ENCODE measurements around the gene C1orf116.

C1orf116 gene

DNA sequence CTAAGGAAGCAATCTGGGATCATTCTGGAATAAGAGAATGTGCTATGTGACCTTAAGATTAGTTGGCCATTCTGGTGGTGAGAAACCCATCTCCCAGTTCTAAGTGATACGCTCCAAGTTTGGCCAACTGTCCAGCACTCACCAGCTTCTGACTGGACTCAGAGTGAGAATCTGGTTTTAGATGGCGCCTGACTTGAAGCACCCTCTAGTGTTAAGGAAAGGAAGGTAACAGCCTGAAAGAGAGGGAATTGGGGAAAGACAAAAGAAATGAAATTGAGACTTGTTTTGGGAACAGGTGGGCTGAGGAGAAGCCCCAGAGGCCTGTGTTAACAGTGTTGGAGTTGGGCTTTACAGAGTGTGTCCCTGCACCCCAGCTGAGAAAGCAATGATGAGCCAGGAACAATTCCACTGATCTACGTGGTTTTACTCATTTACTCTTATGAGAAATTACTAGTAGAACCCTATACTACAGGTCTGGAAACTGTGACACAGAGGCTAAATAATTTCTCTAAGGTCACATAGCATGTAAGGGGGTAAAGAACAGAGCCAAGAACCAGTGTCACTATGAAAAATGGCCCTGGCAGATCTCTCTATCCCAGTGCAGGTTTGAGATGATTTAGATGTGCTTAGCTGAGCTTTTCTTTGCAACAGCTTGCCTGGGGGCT, 53.0 kb downstream of the C1orf116 start:
- Histone ChIP-seq H3K9ac (peak overlapping the region; percentile 25; the same call in 1 of the 2 replicates), H4K20me1 (no peaks in the 10 kb centered on the region), H3K36me3 (no peaks in the 10 kb centered on the region), H3K9me3 (no peaks in the 10 kb centered on the region), H3K4me1 (peaks cover 16% of the 10 kb centered on the region), H3K4me3 (no peak overlapping the region), H3K27ac (no peak overlapping the region), H3K4me2 (peak overlapping the region; percentile 43), H3K27me3 (no peaks in the 10 kb centered on the region)
- TF ChIP-seq Cebpa-rat (IDR thresholded peaks at IDR 0.05) = no peak

- Histone ChIP-seq H3K9me3 (no peaks in the 10 kb centered on the region), H3K27me3 (no peaks in the 10 kb centered on the region), H3K36me3 (no peaks in the 10 kb centered on the region), H3K4me1 (peaks cover 16% of the 10 kb centered on the region), H4K20me1 (no peaks in the 10 kb centered on the region), H3K4me2 (no peak overlapping the region), H3K27ac (no peak overlapping the region), H3K4me3 (no peak overlapping the region), H3K9ac (no peak overlapping the region)
- no peak for TF ChIP-seq Cebpa-rat (IDR thresholded peaks at IDR 0.05)
Measured at GRCh38 chr1:206978259-206978658, 54.3 kb downstream of the C1orf116 start.

DNA sequence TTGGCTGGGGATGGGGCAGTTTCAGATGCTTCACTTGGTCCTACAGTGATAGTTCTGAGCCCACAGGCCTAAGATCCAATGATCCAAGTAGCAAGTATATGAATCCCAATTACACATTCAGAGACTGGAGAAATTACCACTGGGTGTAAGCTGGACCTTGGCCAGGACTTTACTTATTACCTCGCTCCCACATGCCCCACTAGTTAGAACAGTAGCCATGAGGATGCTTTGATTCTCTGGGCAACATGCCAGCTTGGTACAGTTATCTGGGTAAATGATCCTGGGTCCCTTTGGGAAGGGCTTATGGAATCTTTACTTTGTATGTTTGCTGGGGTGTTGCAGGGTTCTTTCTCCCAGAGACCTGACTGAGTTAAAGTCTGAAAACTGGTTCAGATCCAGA, 57.2 kb downstream of the C1orf116 start:
- no peak for TF ChIP-seq Cebpa-rat (IDR thresholded peaks at IDR 0.05)
- no peaks in the 10 kb centered on the region for H3K27me3 ChIP-seq
- no peaks in the 10 kb centered on the region for H3K9me3 ChIP-seq

DNA sequence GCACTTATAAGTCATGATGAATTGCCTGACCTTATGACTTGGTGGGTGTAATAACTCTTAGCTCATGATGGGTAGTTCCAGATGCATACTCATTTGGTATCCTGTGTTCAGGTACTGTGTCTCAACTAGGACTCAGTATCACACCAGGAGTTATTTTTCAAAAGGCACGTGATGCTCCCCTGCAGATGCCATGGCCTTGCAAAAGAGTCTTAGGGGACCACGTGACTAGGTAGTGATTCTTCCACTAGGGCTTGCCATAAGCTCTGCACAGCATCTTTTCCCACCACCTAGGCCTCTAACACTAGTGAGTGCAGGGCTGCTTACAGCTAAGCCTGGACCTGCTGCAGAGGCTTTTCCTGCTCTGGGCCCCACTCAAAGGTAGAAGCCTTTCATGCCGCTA, 58.4 kb downstream of the C1orf116 start:
- Histone ChIP-seq H4K20me1 (no peaks in the 10 kb centered on the region), H3K9ac (no peak overlapping the region), H3K27me3 (no peaks in the 10 kb centered on the region), H3K9me3 (no peaks in the 10 kb centered on the region), H3K27ac (no peak overlapping the region), H3K36me3 (no peaks in the 10 kb centered on the region), H3K4me3 (no peak overlapping the region), H3K4me2 (no peak overlapping the region), H3K4me1 (peaks cover 6% of the 10 kb centered on the region; the same call in 1 of the 2 replicates)
- TF ChIP-seq Cebpa-rat (IDR thresholded peaks at IDR 0.05) = no peak

More for the DNA sequence above, 57.2 kb downstream of the C1orf116 start:
- Histone ChIP-seq H3K27ac (no peak overlapping the region), H3K4me3 (no peak overlapping the region), H4K20me1 (no peaks in the 10 kb centered on the region), H3K36me3 (no peaks in the 10 kb centered on the region), H3K9ac (no peak overlapping the region), H3K4me1 (peaks cover 14% of the 10 kb centered on the region), H3K4me2 (no peak overlapping the region)

DNA sequence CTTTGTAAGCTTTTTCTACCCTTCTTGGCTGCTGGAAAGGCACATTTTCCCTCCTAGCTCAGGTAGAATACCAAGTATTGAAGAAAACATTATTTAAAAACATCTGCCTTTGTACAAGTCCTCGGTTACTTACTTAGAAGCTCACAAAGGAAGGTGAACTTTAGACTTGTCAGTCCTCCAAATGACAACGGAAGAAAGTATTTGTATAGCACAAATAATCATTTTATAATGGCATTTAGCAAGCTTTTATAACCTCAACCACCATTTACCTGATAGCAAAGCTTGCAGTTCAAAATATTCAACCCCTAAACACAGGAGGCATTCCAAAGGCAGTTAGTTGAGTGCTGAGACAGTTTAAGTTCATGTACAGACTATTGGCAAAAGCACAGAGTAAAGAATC, 59.8 kb downstream of the C1orf116 start:
- H3K27me3 ChIP-seq = no peaks in the 10 kb centered on the region

DNA sequence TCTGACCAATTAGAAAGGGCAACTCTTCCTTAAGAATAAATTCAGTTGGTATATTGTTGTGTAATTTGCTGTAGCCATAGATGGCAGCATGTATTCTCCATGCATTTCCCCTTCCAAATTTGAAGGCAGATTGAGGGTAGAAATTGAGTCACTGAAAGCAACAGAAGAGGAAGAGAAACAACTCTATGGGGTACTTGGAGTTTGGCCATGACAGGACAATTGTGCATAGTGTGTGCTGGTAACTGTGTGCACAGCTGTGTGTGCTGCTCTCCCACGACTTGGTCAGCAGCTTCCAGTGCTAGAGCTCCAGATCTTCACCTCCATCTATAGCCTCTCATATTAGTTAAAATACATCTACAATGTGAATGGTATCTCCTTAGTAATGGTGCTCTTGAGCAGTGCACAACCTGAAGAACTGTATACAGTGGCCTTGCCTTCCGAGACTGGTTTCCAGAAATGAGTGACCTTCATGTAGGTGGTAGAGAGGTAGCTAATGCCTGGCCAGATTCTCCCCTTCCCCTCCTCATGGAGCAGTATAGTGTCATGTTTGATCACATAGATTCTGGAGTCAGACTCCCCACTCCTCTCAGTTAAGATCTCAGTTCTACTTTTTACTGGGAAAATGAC, 61.4 kb downstream of the C1orf116 start:
- Histone ChIP-seq H3K9ac (no peak overlapping the region), H3K4me2 (peak overlapping the region; percentile 11; the same call in 1 of the 2 replicates), H3K27ac (no peak overlapping the region), H3K4me3 (no peak overlapping the region), H3K36me3 (no peaks in the 10 kb centered on the region), H3K4me1 (peaks cover 23% of the 10 kb centered on the region), H3K27me3 (no peaks in the 10 kb centered on the region), H4K20me1 (no peaks in the 10 kb centered on the region), H3K9me3 (no peaks in the 10 kb centered on the region)
- TF ChIP-seq Cebpa-rat (IDR thresholded peaks at IDR 0.05) = no peak

More for the DNA sequence above, 59.8 kb downstream of the C1orf116 start:
- Histone ChIP-seq H3K36me3 (no peaks in the 10 kb centered on the region), H3K9ac (no peak overlapping the region), H4K20me1 (no peaks in the 10 kb centered on the region), H3K27ac (no peak overlapping the region), H3K9me3 (no peaks in the 10 kb centered on the region), H3K4me1 (peaks cover 13% of the 10 kb centered on the region), H3K4me3 (no peak overlapping the region), H3K4me2 (no peak overlapping the region)
- TF ChIP-seq Cebpa-rat (IDR thresholded peaks at IDR 0.05) = no peak

DNA sequence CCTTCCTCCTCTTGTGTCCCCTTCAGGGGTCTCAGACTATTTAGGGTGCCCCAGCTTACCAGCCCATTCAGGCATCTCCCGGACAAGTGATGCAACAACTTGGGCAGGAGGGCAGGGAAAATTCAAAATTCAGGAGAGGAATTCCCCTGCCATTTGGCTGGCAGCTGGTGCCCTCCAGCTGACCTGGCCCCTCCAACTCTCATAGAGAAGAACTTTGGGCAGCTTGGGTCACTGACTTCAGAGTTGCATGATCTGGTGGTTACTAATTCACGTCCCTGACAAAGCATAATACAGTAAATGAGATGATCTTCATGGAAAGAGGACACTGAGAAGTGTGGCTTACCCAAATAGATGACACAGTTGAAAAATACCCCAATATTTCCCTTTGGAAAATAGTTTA, 62.1 kb downstream of the C1orf116 start, which contains the start of gene FCAMR:
FCAMR (minus strand) TSS at position 15 of the 400 bp plus-strand sequence. CDS start 335 bp downstream, outside the sequence.
- Histone ChIP-seq H3K27ac (no peak within 1 kb of the TSS), H3K4me1 (peaks cover 23% of the 10 kb centered on the region), H3K27me3 (no peaks in the 10 kb centered on the region), H3K4me2 (peak within 1 kb of the TSS; percentile 11; the same call in 1 of the 2 replicates), H4K20me1 (no peaks in the 10 kb centered on the region), H3K9ac (no peak within 1 kb of the TSS), H3K4me3 (no peak within 1 kb of the TSS), H3K36me3 (no peaks in the 10 kb centered on the region), H3K9me3 (no peaks in the 10 kb centered on the region)
- TF ChIP-seq Cebpa-rat (IDR thresholded peaks at IDR 0.05) = no peak

DNA sequence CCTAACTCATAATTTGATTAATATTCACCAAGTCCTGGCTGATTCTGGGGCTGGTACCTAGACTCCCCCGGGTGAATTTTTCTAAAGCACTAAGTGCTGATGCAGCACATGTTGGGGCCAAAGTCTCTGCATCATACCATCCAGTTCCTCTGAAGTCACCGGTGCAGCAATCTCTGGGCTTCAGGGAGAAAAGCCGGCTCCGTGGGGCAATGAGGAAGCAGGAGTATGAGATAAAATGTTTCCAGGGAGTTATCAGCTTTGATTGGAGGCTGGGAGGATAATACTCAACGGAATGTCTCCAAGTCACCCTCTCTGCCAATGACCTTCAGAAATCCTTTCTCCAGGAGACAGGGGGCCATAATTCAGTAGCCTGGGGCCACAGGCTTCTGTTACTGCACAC, 63.5 kb downstream of the C1orf116 start:
- no peak overlapping the region for H3K27ac ChIP-seq
- H3K4me2 ChIP-seq = no peak overlapping the region
- H3K27me3 ChIP-seq = no peaks in the 10 kb centered on the region
- peaks cover 23% of the 10 kb centered on the region for H3K4me1 ChIP-seq
- H3K9ac ChIP-seq = no peak overlapping the region
- no peak overlapping the region for H3K4me3 ChIP-seq
- H3K36me3 ChIP-seq = no peaks in the 10 kb centered on the region
- no peaks in the 10 kb centered on the region for H4K20me1 ChIP-seq
- TF ChIP-seq Cebpa-rat (IDR thresholded peaks at IDR 0.05) = no peak
- no peaks in the 10 kb centered on the region for H3K9me3 ChIP-seq

Measured in BLaER1 (cell line).